T-helper 1 cell treated with Interleukin-12 subunit alpha and Interleukin-12 subunit beta and Interleukin-4 antibody, amounts not matched to agents 30 ng/mL and 1 ng/mL, for 36 hours (primary cell): Measurements from ENCODE around the gene HDAC2. TPM values are rescaled to one million over a fixed set of nuclear protein-coding genes. Genes with fewer than 3 reads are reported as not detected.
"Not testable (repeated sequence)": the region's sequence is repeated elsewhere in the genome, so short reads cannot be mapped to it uniquely, and the experiment has no call there.

Experiments
- intact Hi-C: fragments of 100-400 bp; cut with micrococcal nuclease; formaldehyde crosslinking; loops from one replicate; pipeline ENCODE4 v1.15.1; 2024
- total RNA-seq: library from RNA; stranded (reverse); gene quantifications from 2 replicates; pipeline ENCODE4 v1.2.3, GENCODE V29; 2022

HDAC2 gene
- total RNA-seq, 1 donor from 2014 or later = 70.7 TPM

DNA sequence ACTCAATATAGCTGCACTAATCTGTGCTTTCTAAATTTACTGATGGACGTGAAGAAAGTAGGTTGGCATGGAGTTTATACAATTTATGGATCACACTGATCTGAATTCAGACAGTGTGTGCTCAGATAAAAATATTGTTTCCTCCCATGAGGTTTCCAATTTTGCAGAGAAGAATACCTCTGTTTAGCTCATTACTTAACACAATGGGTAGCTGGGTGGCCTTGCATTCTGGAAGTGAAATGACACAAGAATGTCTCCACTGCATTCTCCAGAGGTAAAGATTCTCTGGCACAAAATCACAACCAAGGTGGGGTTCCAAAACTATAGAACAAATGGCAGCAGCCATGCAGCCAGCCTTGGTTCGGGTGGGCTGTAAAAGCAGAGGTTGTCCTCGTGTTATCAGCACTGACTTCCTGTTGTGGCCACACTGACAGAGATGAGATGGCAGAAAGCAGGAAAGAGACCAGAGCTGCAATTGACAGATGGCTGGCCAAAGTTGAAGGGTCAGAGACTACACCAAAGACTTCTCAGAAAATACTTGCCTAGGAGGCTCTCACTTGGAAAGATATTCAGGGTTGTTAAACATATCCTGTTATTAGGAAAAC lies 50.2 kb downstream of the HDAC2 start:
- intact Hi-C loops = no loop called here

- intact Hi-C loops = not testable (repeated sequence)
Measured at GRCh38 chr6:113910285-113910684, 60.7 kb downstream of the HDAC2 start.

DNA sequence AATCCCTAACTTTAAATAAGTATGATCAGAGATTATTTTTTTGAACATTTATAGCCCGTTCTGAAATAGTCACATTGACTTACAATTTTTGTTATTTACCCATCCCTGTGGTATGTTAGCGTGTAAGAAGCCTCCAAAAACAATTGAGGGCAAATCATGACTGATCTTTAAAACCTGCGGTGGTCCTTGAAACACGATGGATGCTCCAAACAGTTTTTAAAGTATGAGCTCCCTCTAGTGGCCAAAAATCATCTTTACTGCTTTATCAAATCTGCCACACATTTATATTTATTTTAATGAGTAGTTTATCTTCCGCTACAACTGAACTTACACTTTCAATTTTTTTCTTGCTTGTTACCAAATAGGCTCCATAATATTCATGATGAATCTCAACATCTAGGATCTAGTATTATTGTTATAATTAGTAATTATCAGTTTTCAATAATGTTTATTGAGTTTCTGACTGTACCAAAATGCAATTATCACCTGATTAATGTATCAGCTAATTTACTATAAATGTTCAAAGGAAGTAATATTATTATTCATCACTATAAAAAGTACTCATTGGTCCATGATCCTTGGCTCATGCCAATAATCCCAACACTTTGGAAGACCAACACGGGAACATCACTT lies 61.6 kb downstream of the HDAC2 start:
- intact Hi-C loops = loop anchor here (1.0 kb wide), 3 partner anchors 27 to 1129 kb away; no protein-coding TSS in a partner anchor

DNA sequence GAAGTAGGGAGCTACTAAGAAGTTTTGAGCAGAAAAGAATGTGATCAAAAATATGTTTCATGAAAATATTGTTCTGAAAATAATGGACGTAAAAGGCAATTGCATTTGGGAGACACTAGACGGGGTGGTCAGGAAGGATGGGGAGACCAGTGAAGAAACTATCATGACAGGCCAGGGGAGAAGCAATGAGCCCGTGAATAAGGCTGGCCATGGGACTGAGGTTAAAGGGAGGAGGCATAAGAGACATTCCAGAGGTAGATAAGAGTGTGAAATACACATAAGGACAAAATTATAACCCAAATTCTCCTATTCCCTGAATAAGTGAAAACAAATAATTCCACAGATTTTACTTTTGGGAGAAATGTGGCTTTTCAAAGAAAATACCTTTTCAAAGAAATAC lies 62.1 kb downstream of the HDAC2 start:
- intact Hi-C loops = loop anchor here (1.0 kb wide), 3 partner anchors 28 to 1128 kb away; no protein-coding TSS in a partner anchor

DNA sequence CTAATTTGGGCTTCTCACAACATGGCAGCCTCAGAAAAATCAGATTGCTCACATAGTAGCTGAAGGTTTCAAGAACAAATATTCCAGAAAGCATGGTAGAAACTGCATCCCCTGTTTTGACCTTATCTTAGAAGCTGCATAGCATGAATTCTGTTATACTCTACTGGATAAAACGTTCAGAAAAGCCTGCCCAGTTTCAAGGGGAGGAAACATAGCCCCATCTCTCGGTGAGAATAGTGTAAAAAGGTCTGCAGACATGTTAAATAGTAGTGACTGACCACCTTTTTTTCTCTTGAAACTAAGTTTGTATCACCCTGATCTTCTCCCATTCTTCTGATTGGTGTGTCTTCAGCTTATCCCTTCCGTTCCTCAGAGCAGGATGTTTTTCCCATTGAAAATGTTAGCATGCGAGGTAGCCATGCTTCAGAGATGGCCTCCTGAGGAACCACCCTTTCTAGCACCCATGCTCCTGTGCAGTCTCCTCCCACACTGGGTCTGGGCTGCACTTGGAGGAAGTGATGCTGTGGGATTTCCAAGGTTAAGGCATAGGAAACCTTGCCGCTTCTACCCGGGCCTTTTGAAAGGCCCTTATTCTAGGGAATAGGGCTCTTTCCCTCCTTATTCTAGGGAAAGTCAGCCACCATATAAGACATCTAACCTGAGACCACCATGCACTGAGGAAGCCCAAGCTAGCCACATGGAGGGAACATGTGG lies 63.7 kb downstream of the HDAC2 start:
- intact Hi-C loops = no loop called here

DNA sequence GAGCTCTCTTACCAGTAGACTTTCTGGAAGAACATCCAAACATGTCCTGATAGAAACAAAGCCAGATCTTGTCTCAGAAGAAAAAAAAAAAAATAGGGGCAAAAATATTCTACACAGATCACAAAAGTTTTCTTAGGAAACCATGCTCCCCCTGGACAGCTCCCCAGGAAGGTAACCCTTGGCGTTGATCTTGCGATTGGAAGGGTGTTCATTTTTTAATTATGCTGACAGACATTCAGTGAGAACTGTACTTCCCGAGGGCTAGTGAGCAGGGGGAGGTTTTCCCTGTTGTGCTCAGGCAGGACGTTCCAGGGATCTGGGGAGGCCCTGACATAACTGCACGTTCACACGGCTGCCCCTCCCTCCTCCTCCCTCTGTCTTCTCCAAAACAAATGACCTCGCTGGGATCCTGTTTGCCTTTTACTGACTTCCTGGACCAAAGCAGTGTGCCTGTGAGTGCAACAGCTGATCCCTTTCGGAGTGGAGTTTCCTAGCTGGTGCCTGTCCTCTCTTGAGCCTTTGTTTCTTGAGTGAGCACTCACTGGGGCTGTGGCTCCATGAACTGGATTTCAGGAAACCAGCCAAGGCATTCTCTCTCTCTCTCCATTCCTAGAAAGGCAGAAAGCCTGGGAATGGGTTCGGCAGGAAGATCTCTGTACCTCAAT lies 67.2 kb downstream of the HDAC2 start:
- intact Hi-C loops = no loop called here

DNA sequence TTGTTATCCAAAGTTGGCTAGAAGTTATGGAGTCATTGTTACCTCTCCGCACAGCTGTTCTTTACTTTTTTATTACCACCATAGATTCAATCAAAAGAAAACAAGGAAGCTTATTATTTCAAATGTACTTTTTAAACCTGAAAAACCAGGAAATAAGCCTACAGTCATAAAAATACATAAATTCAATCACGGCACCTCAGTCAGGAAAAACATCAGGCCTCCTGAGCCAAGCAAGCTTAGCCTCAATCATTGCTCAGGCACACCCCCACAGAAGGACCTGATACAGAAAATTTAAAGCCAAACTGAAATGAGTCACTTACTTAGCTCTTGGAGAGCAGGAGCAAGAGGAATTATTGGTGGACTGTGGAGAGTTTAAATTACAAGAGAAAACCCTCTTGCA lies 69.5 kb downstream of the HDAC2 start:
- intact Hi-C loops = no loop called here

- intact Hi-C loops = no loop called here
Measured at GRCh38 chr6:113894712-113895674, 76.0 kb downstream of the HDAC2 start.

DNA sequence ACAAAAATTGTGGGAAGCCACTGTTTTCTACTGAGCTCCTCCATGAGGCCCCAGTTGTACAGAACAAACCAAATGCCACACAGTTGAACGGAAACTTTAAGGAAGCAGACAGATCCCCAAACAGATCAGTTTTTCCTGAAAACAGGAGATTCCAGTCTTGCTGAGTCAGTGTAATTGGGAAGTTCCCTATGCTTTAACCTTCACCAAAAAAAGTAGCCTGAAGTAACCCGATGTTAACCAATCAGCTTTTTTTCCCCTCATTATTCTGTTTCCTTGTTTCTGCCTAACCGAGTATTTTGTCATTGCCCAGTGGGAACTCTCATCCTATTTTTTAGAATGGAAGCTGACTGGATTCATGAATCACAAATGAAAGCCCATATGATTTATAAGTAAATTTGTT lies 77.1 kb downstream of the HDAC2 start:
- intact Hi-C loops = no loop called here

- intact Hi-C loops = no loop called here
Measured at GRCh38 chr6:113893451-113893850, 77.5 kb downstream of the HDAC2 start.

GRCh38 chr6:113888956-113889630 lies 81.9 kb downstream of the HDAC2 start:
- intact Hi-C loops = no loop called here

DNA sequence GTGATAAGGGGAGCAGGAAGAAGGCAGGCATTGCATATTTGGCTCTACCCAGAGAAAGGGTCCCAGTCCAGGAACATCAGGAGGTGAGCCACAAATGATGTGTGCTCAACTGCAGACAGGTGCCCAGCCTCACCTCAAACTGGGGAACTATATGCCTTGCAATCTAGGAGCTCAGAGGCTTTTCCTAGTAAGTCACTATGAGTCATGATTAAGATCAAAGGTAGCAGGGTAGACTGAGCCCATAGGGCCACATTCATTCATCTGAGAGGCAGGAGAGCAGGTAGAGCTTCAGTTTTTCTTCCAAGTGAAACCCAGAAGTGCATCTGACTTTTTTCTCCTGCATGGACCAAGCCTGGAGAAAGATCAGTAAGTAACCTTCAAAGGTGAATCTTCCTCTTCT lies 82.5 kb downstream of the HDAC2 start:
- intact Hi-C loops = no loop called here

GRCh38 chr6:113886512-113886911 lies 84.4 kb downstream of the HDAC2 start:
- intact Hi-C loops = no loop called here

DNA sequence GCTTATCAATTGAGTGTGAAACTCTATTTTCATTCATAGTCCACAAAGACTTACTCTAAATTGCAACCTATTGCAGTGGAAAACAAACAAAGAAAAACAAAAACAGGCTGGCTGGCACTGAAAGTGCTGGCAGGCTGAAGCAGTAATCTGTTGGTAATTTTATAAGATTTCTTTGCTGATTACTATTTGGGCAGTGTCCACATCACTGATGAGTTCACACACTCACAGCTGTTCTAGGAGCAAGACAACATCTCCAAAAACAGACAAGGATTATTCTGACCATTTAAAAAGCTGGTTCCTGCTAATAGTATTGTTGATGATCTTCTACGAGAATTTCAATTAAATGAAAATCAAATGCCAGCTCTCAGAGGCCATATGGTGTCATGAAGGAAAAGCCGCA lies 86.9 kb downstream of the HDAC2 start:
- intact Hi-C loops = no loop called here

Other genes with a start within 250 kb of the HDAC2 start
- 0.12 and 0.22 TPM in 2 replicates for gene MARCKS, start 113.8 kb downstream of the HDAC2 start, total RNA-seq